Progenitor cell of endocrine pancreas (in vitro differentiated cells): Measurements from ENCODE around the gene LCN10. TPM values are rescaled to one million over a fixed set of nuclear protein-coding genes. Genes with fewer than 3 reads are reported as not detected.
A peak's percentile ranks its signal among the peaks of the same experiment; 100 is the strongest.
"Not testable (repeated sequence)": the region's sequence is repeated elsewhere in the genome, so short reads cannot be mapped to it uniquely, and the experiment has no call there.

ENCODE experiments used
- DNase-seq: peaks from one replicate; pipeline ENCODE4 v3.0.0; 2021; ENCODE audit warnings: low spot score; ENCODE audit not compliant: unreplicated experiment
- H3K27ac Mint-ChIP-seq: 2 replicates; pipeline ENCODE4 v1.8.0; 2021; ENCODE audit warnings: mild to moderate bottlenecking, moderate library complexity, mixed read lengths
- H3K27me3 Mint-ChIP-seq: 2 replicates; pipeline ENCODE4 v1.8.0; 2021; ENCODE audit warnings: mixed read lengths
- H3K36me3 Mint-ChIP-seq: 2 replicates; pipeline ENCODE4 v1.8.0; 2022; ENCODE audit warnings: mixed read lengths; ENCODE audit not compliant: insufficient read depth
- H3K4me1 Mint-ChIP-seq: 2 replicates; pipeline ENCODE4 v1.8.0; 2021; ENCODE audit warnings: low read depth, mixed read lengths
- H3K4me3 Mint-ChIP-seq: 2 replicates; pipeline ENCODE4 v1.8.0; 2021; ENCODE audit warnings: low read depth, mild to moderate bottlenecking, moderate library complexity, mixed read lengths
- H3K9me3 Mint-ChIP-seq: 2 replicates; pipeline ENCODE4 v1.8.0; 2021; ENCODE audit warnings: low read depth, mixed read lengths
- total RNA-seq: library from RNA; stranded (reverse); gene quantifications from 2 replicates; pipeline ENCODE4 v1.2.1, GENCODE V29; 2021
- TF ChIP-seq, protein P1 (sequence below): fragments of 200-600 bp; sonication (generic); IDR thresholded peaks from one replicate; pipeline ENCODE4 v1.5.0; 2021; ENCODE audit warnings: antibody characterized with exemption, mild to moderate bottlenecking; ENCODE audit not compliant: unreplicated experiment

LCN10 gene
- total RNA-seq, 1 donor from 2014 or later: not detected

DNA sequence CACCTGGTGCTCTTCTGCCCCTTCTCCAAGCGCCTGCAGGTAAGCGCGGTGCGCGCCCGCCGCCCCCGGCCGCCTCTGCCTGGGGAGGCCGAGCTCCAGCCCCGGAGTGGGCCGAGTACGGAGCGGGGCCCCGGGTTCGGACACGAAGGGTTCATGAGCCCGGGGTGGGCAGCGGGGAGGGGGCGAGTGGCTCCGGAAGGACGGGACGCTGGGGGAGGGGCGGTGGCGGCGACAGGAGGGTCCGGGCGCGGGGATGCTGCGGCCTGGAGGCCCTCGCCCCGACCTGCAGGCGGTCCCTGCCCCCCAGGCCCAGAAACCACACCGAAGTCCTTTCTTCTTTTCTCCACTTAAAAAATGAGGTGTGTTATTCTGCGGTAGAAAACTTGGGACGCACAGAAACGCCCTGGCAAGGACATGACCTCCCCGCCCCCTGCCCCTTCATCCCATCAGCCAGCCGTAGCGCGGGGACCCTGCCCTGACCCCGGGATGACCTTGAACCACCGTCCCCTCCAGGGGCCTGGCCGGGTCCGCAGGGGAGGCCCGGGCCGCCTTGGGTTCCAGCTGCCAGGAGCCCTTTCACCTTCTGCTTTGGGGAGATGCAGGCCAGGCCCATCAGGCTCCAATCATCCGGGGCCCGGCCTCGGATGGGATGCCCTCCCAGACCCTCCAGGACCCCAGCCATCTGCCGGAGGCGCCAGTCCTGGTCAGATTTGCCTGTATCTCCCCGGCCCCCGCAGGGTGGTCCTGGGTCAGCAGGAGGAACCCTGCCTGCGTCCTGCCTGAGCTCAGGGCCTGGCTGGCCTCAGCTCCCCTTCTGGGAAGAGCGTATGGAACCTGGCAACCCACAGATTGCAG lies 29.8 kb downstream of the LCN10 start:
- H3K4me1 Mint-ChIP-seq: peaks cover 4% of the 10 kb centered on the region
- peak overlapping the region; percentile 20 for H3K27ac Mint-ChIP-seq
- TF ChIP-seq, protein P1, sequence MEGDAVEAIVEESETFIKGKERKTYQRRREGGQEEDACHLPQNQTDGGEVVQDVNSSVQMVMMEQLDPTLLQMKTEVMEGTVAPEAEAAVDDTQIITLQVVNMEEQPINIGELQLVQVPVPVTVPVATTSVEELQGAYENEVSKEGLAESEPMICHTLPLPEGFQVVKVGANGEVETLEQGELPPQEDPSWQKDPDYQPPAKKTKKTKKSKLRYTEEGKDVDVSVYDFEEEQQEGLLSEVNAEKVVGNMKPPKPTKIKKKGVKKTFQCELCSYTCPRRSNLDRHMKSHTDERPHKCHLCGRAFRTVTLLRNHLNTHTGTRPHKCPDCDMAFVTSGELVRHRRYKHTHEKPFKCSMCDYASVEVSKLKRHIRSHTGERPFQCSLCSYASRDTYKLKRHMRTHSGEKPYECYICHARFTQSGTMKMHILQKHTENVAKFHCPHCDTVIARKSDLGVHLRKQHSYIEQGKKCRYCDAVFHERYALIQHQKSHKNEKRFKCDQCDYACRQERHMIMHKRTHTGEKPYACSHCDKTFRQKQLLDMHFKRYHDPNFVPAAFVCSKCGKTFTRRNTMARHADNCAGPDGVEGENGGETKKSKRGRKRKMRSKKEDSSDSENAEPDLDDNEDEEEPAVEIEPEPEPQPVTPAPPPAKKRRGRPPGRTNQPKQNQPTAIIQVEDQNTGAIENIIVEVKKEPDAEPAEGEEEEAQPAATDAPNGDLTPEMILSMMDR: no peak
- peak overlapping the region; percentile 67 for H3K4me3 Mint-ChIP-seq
- peaks cover 9% of the 10 kb centered on the region for H3K27me3 Mint-ChIP-seq
- peak; percentile 41 for DNase-seq
- H3K9me3 Mint-ChIP-seq: no peaks in the 10 kb centered on the region
- peaks cover 5% of the 10 kb centered on the region for H3K36me3 Mint-ChIP-seq

DNA sequence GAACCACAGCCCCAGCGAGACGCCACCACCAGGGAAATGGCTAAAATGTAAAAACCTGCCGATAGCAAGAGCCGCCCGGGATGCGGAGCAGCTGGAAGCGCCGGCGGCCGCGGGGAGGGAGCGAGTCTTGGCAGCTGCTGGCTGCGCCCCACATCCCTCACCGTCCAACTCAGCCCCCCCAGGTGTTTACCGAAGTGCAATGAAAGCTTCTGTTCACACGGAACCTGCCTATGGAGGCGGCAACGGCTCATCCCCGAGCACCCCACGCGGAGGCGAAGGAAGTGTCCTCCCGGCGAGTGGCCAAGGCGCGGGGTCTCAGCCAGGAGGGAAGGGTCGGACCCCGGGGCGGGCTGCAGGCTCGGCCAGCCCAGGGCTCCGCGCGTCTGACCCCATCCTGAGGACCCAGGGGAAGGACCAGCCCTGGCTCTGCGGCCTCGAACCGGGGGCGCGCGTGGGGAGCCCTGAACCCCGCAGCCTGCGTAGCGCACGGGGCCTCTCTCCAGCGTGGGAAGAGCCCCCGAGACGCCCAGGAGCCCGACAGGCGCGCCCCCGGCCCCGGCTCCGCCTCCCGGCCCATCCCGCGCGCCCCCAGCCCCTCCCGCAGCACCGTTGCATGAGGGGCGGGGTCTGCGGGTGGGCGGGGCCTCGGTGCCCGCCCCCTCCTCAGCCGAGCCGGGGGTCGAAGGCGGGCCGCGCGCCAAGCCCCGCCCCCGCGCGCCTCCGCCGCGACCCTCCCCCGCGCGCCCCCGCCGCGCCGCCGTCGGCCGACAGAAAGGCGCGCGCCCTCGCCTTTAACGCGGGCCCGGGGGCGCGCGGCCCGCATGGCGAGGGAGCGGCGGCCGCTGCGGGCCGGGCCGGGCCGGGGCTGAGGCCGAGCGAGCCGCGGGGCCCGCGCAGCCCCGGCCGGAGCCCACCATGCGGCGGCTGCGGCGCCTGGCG lies 30.7 kb downstream of the LCN10 start, which contains the start of gene DIPK1B:
Gene DIPK1B (plus strand): TSS at position 822 of the 939 bp plus-strand sequence. CDS start 94 bp downstream, at position 916.
- peak; percentile 53 for DNase-seq
- peaks cover 10% of the 10 kb centered on the region for H3K27me3 Mint-ChIP-seq
- peak within 1 kb of the TSS; percentile 71 for H3K4me3 Mint-ChIP-seq
- H3K27ac Mint-ChIP-seq: peak within 1 kb of the TSS; percentile 20
- H3K9me3 Mint-ChIP-seq: no peaks in the 10 kb centered on the region
- peaks cover 5% of the 10 kb centered on the region for H3K36me3 Mint-ChIP-seq
- TF ChIP-seq, protein P1: peak; percentile 10
- H3K4me1 Mint-ChIP-seq: peaks cover 4% of the 10 kb centered on the region

DNA sequence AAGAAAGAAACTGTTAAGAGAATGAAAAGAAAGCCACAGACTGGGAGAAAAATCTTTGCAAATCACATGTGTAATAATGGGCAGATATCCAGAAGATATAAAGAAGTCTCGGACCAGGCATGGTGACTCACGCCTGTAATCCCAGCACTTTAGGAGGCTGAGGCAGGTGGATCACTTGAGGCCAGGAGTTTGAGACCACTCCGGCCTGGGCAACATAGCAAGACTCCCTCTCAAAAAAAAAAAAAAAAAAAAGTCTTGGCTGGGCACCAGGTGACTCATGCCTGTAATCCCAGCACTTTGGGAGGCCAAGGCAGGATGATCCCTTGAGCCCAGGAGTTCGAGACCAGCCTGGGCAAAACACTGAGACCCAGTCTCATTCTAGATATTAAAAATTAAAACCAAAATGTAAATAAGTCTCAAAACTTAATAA lies 31.5 kb downstream of the LCN10 start:
- H3K36me3 Mint-ChIP-seq, H3K4me1 Mint-ChIP-seq, H3K27ac Mint-ChIP-seq, DNase-seq, H3K9me3 Mint-ChIP-seq: not testable (repeated sequence)
- Mint-ChIP-seq H3K4me3 (peak overlapping the region; percentile 71), H3K27me3 (peaks cover 10% of the 10 kb centered on the region)

DNA sequence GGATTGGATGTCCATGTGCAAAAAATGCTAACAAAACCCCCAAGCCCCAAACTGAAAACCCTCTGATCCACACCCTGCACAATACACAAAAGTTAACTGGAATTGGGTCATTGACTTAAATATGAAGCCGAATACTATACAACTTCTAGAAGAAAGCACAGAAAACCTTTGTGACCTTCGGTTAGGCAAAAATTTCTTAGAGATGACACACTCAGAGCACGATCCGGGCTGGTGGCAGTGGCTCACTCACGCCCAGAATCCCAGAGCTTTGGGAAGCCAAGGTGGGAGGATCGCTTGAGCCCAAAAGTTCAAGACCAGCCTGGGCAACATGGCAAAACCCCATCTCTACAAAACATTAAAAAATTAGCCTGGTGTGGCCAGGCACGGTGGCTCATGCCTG lies 32.2 kb downstream of the LCN10 start:
- peak overlapping the region; percentile 71 for H3K4me3 Mint-ChIP-seq
- peaks cover 15% of the 10 kb centered on the region for H3K27me3 Mint-ChIP-seq
- H3K27ac Mint-ChIP-seq: no peak overlapping the region
- DNase-seq: no peak
- peaks cover 4% of the 10 kb centered on the region for H3K4me1 Mint-ChIP-seq
- H3K36me3 Mint-ChIP-seq: no peaks in the 10 kb centered on the region
- TF ChIP-seq, protein P1: no peak
- H3K9me3 Mint-ChIP-seq: no peaks in the 10 kb centered on the region

DNA sequence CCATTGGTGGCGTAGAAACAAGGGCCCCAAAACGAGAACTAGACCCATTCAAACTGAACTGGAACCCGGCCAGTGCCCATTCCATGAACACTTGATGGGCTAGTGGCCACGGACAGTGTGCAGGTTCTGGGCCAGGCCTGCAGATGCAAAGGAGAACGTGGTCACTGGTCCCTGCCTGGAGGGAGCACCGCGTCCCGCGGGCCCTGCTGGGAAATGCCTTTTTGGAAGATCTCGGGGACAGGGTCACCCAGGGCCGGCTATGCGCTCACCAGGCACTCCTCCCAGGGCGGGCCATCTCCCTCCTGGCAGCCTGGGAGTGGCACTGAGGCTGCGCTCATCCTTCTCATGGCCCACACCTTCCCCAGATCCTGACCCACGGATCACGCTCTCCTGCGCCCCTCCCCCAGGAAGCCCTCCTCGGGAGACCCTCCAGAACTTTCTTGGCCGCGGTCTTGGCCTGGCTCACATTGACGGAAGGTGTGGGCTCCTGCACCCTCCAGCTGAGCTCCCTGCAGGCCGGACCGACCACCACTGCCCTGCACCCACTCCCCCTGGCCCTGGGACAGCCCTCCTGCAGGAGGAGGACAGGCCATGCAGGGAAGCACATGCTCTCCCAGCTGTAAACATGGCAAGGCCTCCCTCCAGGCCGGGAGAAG lies 33.2 kb downstream of the LCN10 start:
- DNase-seq: no peak
- no peaks in the 10 kb centered on the region for H3K36me3 Mint-ChIP-seq
- H3K9me3 Mint-ChIP-seq: no peaks in the 10 kb centered on the region
- H3K4me1 Mint-ChIP-seq: peaks cover 4% of the 10 kb centered on the region
- no peak overlapping the region for H3K27ac Mint-ChIP-seq
- no peak overlapping the region for H3K4me3 Mint-ChIP-seq
- TF ChIP-seq, protein P1: no peak
- peaks cover 15% of the 10 kb centered on the region for H3K27me3 Mint-ChIP-seq
